NCI-H2196 (cell line): ENCODE data around the gene FHL3.

Experiments used
- DNase-seq: peaks from one replicate; lab custom pipeline; 2025; ENCODE audit not compliant: unreplicated experiment; lab: John Stamatoyannopoulos, UW

FHL3 gene

GRCh38 chr1:38014724-38015424 lies 9.6 kb upstream of the FHL3 start:
- DNase-seq: no peak

- DNase-seq: no peak
Observed at GRCh38 chr1:38014171-38014570, 8.9 kb upstream of the FHL3 start.

GRCh38 chr1:38013227-38013622 lies 7.9 kb upstream of the FHL3 start:
- no peak for DNase-seq

DNA sequence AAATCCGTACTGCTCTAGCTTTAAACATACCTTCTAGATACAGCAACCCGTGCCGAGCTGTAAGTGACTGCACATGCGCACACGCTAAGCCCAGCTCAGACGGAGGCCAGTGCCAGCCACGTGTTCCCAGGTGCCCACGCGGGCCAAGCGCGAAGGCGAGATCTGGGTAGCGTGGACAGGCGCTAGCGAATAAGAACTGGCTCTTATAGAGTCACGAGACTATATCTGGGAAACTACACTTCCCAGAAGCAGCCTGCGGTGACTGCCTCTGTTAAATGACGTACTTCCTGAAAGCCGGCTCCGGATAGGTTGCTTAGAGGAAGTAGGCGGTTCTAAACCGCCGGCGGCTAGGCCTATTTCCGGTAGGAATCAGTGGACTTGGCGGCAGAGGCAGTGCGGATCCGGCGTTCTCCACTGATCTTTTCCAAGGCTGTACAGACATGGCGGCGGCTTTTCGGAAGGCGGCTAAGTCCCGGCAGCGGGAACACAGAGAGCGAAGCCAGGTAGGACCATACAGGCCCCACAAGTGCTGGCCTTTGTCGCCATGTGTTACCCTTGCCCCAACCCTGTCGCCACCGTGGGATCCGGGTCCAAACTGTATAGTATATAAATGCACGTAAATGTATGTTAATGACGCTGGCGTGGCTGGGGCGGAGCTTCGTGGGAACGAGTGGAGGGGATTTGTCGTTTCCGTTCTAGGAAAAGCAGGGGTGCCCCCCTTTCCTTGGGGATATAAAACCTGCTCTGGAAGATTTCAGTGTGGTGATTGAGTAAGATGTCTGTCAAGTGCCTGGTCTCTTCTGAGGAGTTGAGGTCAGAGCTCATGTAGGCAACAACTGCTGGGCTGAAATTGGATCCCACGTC lies 7.3 kb upstream of the FHL3 start, which contains the start of gene UTP11:
Gene UTP11 (plus strand): TSS at position 372 of the 864 bp plus-strand sequence. CDS start 69 bp downstream, at position 441.
- peak; percentile 99 for DNase-seq

DNA sequence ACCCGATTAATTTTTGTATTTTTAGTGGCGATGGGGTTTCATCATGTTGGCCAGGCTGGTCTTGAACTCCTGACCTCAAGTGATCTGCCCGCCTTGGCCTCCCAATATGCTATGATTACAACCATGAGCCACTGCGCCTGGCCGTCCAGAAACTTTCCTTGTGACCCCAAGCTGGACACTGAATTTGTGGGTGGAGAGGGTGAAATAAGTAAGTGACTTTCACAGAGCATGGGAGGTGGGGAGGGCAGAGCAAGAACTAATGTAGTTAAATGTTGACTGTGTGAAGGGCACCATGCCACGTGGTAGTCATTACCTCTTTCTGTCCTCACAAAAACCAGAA lies 4.5 kb upstream of the FHL3 start:
- no peak for DNase-seq

DNA sequence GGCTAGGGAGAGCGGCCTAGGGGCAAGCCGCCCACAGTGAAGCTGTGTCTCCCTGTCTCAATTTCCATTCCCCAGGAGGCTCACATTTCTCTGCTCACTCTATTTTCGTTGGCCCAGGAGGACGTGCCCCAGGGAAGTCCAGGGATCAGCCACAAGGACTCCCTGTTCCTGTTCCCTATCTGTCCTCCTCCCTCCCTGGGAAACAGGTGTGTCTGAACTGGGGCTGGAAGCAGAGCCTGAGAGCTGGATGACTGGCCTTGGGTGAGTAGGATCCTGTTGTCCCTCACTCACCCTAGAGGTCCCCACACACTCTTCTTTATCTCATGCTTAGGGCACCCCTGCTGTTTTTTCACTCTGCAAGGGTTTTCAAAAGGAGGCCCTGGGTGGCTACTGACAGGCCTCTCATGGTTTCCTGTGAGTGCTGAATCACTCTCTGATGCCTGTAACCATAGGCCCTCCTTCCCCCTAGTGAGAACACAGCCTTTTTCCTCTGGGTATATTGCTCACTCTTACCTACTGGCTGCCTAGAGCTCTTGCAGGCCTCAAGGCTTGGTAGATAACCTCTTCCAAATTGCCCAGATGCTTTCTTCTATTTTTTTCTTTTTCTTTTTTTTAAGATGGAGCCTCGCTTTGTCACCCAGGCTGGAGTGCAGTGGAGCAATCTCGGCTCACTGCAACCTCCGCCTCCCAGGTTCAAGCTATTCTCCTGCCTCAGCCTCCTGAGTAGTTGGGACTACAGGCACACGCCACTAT lies 4.0 kb upstream of the FHL3 start:
- DNase-seq: no peak

- DNase-seq: no peak
Observed at GRCh38 chr1:38006008-38006828, 904 bp upstream of the FHL3 start.

DNA sequence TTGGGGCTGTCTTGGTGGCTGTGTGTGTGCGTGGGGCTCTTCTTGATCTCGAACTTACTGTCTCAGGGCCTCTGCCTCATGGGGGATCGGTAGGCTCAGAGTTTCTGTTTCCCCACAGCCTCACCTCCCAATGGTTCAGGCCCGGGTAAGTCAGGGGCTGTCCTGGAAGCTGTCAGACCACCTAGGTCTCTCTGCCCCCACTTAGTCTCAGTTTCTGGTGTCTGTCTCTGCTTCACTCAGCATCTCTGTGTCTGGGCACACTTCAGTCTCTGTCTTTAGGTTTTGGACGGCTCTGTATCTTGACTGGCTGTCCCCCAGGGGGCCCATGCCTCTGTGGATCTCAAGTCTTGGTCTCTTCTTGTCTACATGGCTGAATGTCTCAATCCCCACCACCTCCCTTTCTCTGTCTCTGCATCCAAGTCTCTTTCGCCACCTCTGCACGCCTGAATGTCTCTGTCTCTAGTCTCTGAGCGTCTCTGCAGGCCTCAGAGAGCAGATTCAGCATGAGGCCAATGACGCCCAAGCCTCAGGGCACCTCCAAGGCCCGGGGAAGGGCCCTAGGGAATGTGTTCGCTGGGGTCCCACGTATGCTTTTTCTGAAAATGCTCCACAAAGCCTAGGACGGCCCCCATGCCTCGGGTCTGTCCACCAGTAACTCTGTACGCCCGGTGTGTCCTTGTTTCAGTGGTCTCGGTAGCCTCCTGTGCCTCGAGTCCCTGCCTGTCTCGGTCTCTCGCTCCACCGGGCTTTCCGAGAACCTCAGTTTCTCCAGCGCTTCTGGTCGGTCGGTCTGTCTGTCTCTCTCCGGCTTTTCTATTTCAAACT lies 818 bp downstream of the FHL3 start:
- DNase-seq: no peak

- no peak for DNase-seq
Observed at GRCh38 chr1:38003261-38004250, 1.8 kb downstream of the FHL3 start.

DNA sequence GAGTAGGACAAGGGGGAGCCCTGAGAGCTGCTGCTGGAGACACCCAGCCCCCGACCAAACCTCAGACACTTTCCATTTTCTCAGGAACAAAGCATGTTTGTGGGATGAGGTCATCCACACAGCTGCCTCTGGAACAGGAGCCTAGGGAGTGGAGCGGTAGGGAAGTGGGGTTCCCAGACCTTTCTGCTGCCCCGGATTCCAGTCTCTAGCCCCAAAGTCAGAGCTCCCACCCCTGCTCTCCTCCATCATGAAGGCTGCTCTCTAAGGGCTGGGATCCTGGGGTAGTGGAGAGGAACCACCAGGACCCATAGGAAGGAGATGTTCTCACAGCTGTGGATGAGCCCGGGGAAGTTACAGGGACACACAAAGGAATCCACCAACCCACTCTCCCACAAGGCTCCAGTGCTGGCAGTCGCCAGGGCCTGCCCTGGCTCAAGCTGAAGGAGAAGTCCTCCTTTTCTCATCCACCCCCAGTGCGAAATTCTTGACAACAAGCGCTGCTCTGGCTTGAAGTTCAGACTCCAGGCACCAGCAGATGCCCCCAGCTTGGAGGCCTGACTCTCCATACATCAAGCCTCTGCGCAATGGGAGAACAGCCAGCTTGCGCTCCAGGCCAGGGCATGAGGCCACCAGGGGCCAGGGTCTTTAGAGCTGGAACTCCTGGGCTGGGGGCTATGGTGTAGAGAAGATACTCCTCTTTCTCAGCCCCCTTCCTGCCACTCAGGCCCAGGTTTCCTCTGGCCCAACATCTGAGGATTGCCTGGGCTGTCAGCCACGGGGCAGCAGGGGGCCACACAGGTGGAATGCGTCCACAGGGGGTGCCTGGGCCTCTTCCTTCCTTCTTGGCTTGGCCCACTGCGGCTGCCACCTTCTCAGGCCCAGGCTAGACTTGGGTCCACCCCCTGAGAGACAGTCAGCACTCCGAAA lies 4.5 kb downstream of the FHL3 start:
- no peak for DNase-seq

DNA sequence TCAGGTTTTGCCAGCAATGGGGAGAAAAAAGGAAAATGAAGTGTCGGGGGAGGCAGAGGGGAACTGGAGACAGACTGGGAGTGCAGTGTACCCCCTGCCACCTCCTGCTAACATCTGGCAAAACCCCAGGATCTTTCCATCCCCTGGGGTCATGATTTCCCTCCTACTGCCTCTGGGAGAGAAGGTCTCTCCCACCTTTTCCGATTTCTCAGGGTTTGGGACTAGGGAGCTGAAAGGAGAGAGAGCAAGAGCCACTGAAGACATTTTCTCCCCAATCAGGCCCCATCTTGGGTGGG lies 5.1 kb downstream of the FHL3 start:
- no peak for DNase-seq

DNA sequence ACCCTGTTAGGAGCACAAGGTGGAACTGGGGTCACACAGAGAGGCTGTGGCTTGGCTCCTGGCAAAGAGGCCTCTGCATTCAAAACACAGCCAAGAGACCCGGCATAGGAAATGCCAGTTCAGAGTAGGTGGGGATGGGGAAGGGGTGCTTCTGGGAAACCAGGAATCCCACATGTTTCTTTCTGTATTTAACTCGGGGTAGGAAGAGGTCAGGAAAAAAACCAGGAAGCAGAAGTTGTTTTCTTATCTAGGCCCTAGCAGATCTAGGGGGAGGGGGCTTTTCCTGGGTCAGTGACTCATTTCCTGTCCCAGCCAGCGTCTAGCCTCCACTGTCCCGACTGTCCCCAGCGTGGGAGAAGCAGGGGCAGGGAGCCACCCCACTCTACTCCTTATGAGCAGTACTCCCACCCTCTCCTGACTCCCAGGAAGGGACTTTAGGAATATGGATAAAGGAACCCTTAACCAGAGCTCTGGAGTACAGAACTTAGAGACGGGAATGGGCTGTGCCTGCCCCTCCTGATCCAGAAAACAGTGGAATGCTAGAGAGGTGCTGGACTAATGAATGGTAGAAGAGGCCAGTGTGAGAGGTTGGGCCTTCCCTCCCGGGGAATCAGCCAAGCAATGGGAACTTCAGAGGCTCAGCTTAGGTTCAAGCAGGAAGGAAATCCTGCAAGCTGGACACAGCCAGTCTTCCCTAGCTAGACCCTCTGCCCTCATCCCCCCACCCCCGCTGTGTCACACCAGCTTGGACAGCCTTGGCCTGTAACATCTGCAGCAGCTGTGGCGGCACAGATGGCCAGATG lies 5.7 kb downstream of the FHL3 start:
- no peak for DNase-seq

- no peak for DNase-seq
Observed at GRCh38 chr1:37998913-37999429, 6.3 kb downstream of the FHL3 start.

- no peak for DNase-seq
Observed at GRCh38 chr1:37998089-37998808, 7.1 kb downstream of the FHL3 start.

DNA sequence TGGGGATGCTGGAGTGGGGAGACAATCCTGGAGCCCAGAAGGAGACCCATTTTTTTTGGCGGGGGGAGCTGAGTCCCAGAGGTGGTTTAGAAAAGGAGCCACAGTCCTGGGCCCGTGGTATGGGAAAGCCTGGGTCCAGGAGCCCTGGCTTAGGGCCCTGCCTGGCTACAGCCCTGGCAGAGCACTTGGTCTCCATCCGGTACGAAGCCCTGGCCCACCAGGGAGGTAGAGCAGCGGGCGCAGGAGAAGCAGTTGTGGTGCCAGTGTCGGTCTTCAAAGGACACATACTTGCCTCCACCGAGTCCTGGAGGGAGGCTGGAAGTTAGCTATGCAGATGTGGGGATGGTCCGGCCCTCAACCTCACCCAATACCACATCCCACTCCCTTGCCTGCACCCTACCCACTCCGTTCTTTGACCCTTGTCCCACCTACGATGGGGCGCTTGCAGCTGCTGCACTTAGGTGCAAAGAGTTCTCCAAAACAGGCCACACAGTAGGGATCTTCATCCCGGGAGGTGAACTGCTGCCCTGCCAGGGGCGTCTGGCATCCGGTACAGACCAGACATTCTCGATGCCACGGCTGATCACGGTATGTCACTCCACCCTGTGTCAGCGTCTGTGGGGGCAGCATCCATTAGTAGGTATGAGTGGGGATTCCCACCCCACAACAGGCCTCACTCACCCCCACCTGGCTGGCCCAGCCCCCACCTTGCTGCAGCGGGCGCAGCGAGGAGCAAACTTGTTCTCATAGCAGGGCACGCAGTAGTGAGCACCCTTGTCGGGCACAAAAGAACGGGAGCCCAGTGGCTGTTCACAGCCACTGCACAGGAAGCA lies 7.8 kb downstream of the FHL3 start:
- DNase-seq: no peak
